KMS-11 (cell line): ENCODE results near the gene FAAP100.

ENCODE experiments used
- H2AFZ ChIP-seq: fragments of 200-600 bp; sonication (generic); 2 replicates; pipeline ENCODE4 v1.6.1; 2016; ENCODE audit warnings: antibody characterized with exemption, mixed run types, low read depth
- H3K27ac ChIP-seq: fragments of 200-600 bp; sonication (generic); 2 replicates; pipeline ENCODE4 v1.6.1; 2016; ENCODE audit warnings: mild to moderate bottlenecking, mixed run types
- H3K27me3 ChIP-seq: fragments of 200-600 bp; sonication (generic); 2 replicates; pipeline ENCODE4 v1.6.1; 2017; ENCODE audit warnings: mild to moderate bottlenecking, low read depth, mixed run types, moderate library complexity; ENCODE audit not compliant: insufficient read depth
- H3K36me3 ChIP-seq: fragments of 200-600 bp; sonication (generic); 2 replicates; pipeline ENCODE4 v1.6.1; 2017; ENCODE audit warnings: mild to moderate bottlenecking, mixed run types; ENCODE audit not compliant: insufficient read depth
- H3K4me1 ChIP-seq: fragments of 200-600 bp; sonication (generic); 2 replicates; pipeline ENCODE4 v1.6.1; 2016; ENCODE audit warnings: mild to moderate bottlenecking, low read depth, mixed run types; ENCODE audit not compliant: poor library complexity, severe bottlenecking
- H3K4me2 ChIP-seq: fragments of 200-600 bp; sonication (generic); 2 replicates; pipeline ENCODE4 v1.7.0; 2016; ENCODE audit warnings: mild to moderate bottlenecking, mixed run types
- H3K4me3 ChIP-seq: fragments of 200-600 bp; sonication (generic); IDR thresholded peaks from 2 replicates; pipeline ENCODE4 v1.6.1; 2017; ENCODE audit warnings: low read depth, low read length, mixed read lengths; ENCODE audit not compliant: insufficient read depth
- H3K79me2 ChIP-seq: fragments of 200-600 bp; sonication (generic); 2 replicates; pipeline ENCODE4 v1.6.1; 2016; ENCODE audit warnings: low read depth, mixed run types; ENCODE audit not compliant: insufficient read depth
- H3K9ac ChIP-seq: fragments of 200-600 bp; sonication (generic); 2 replicates; pipeline ENCODE4 v1.6.1; 2016; ENCODE audit warnings: mild to moderate bottlenecking, mixed run types
- H4K20me1 ChIP-seq: fragments of 200-600 bp; sonication (generic); 2 replicates; pipeline ENCODE4 v1.6.1; 2016; ENCODE audit warnings: mild to moderate bottlenecking, mixed run types; ENCODE audit not compliant: insufficient read depth
- TF ChIP-seq, protein P1 (sequence below): fragments of 200-600 bp; sonication (generic); conservative IDR thresholded peaks from 2 replicates; pipeline ENCODE4 v1.6.1; 2017; ENCODE audit warnings: low read depth, mild to moderate bottlenecking, antibody characterized with exemption, low read length, moderate library complexity, mixed read lengths

The FAAP100 gene

DNA sequence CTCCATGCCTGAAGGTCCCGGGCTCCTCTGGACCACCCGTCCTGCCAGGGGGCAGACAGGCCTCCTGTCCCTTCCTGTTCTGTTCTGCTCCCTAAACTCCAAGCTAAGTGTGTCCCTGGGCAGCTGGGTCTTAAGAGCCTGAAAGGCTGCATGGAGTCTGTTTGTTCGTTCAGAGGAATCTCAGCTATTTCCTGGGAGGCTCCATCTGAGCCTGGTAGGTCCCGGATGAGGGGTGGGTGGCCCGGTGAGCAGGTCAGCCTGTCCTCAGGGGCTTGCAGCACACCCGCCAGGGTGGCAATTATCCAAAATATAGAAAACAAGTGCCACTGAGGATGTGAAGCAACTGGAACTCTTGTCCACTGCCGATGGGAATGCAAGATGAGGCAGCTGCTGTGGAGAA lies 52.1 kb downstream of the FAAP100 start:
- Histone ChIP-seq H2AFZ (no peak overlapping the region), H3K27me3 (peaks cover 87% of the 10 kb centered on the region), H3K79me2 (no peaks in the 10 kb centered on the region), H3K4me2 (no peak overlapping the region), H3K4me3 (no peak overlapping the region), H3K4me1 (no peaks in the 10 kb centered on the region), H4K20me1 (no peaks in the 10 kb centered on the region), H3K9ac (no peak overlapping the region), H3K36me3 (no peaks in the 10 kb centered on the region), H3K27ac (no peak overlapping the region)
- TF ChIP-seq, protein P1, sequence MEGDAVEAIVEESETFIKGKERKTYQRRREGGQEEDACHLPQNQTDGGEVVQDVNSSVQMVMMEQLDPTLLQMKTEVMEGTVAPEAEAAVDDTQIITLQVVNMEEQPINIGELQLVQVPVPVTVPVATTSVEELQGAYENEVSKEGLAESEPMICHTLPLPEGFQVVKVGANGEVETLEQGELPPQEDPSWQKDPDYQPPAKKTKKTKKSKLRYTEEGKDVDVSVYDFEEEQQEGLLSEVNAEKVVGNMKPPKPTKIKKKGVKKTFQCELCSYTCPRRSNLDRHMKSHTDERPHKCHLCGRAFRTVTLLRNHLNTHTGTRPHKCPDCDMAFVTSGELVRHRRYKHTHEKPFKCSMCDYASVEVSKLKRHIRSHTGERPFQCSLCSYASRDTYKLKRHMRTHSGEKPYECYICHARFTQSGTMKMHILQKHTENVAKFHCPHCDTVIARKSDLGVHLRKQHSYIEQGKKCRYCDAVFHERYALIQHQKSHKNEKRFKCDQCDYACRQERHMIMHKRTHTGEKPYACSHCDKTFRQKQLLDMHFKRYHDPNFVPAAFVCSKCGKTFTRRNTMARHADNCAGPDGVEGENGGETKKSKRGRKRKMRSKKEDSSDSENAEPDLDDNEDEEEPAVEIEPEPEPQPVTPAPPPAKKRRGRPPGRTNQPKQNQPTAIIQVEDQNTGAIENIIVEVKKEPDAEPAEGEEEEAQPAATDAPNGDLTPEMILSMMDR: no peak

DNA sequence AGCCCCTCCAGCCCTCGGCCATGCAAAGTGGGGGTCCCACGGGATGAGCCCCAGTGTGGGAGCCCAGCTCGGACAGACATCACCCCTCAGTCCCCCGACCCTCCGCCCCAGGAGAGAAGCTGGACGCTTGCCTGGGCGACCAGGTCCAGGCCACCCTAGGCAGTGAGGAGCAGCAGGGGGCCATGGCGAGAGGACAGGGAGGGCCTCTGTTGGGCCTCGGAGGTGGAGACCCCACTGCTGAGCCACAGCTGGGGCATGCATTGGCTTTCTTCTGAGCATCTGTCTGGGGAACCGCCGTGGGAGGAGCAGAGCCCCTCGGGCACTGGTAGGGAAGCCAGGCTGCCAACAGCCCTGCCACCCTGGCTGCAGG lies 52.6 kb downstream of the FAAP100 start:
- Histone ChIP-seq H3K27ac (no peak overlapping the region), H4K20me1 (no peaks in the 10 kb centered on the region), H3K4me3 (no peak overlapping the region), H2AFZ (no peak overlapping the region), H3K27me3 (peaks cover 87% of the 10 kb centered on the region), H3K4me2 (no peak overlapping the region), H3K4me1 (no peaks in the 10 kb centered on the region), H3K9ac (no peak overlapping the region), H3K79me2 (no peaks in the 10 kb centered on the region), H3K36me3 (no peaks in the 10 kb centered on the region)
- TF ChIP-seq, protein P1: no peak

DNA sequence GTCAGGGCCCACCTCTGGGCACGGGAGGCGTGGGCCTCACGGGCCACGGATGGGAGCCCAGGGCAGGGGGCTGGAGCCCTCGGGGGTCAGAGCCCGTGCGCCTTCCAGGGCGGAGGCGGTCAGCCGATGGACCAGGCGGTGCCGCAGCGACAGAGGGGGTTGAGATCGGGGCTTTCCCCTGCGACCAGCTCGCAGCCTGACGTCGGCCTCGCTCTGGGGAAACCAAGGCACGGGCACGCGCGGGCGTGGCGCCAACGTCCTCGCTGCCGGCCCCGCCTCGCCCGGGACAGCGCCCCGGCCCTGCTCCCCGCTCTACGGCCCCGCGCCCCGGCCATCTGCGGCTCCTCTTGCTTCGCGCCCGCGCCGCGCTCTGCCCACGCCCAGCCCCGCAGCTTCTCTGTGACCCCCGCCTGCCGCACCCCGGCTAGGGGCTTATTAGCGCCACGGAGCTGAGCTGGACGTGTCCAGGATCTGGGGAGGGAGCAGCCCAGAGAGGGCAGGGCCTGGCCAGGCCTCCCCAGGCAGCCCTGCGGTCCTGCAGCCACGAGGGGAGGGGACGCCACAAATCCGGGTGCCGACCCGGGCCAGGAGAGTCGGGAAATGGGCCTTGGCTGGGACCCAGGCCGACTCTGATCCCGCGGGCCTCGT lies 53.1 kb downstream of the FAAP100 start:
- no peaks in the 10 kb centered on the region for H3K36me3 ChIP-seq
- H3K4me3 ChIP-seq: no peak overlapping the region
- H3K9ac ChIP-seq: no peak overlapping the region
- H4K20me1 ChIP-seq: no peaks in the 10 kb centered on the region
- peaks cover 88% of the 10 kb centered on the region for H3K27me3 ChIP-seq
- H3K4me1 ChIP-seq: no peaks in the 10 kb centered on the region
- H3K27ac ChIP-seq: no peak overlapping the region
- H3K4me2 ChIP-seq: no peak overlapping the region
- H2AFZ ChIP-seq: no peak overlapping the region
- TF ChIP-seq, protein P1: no peak
- H3K79me2 ChIP-seq: no peaks in the 10 kb centered on the region

DNA sequence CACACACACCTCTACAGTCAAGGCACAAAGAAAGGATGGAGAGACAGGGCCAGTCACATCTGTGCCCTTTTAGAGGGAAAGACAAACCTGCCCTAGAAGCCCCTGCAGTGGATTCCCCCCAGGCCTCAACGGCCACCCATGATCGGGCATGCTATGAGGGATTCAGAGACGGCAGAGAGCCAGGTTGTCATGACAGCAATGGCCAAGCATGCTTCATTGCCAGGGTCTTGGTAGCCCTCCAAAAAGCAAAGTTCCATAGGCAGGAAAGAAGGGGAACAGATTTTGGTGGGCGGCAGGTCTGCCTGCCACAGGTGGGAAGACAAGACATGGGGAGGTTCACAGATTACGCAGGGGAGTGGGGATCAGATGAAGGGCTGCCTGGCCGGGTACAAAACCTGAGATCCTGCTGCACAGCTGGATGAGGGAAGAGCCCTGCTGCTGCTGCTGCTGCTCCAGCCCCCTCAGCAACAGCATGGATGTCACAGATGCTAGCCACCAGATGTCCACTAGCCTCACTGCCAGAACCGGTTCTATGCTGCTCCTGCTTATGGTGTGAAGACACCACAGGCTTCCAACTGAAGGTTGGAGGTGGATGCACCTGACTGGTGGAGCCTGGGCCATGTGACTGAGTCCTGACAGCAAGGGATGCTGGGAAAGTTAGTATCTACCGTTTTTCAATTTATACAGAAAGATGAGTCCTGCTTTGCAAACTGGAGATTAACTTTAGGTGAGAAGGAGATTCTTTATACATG lies 57.4 kb downstream of the FAAP100 start:
- Histone ChIP-seq H3K27ac (no peak overlapping the region), H2AFZ (peak overlapping the region; percentile 5; the same call in 1 of the 2 replicates), H4K20me1 (no peaks in the 10 kb centered on the region), H3K9ac (no peak overlapping the region), H3K4me3 (no peak overlapping the region), H3K36me3 (no peaks in the 10 kb centered on the region), H3K4me1 (no peaks in the 10 kb centered on the region), H3K27me3 (peaks cover 92% of the 10 kb centered on the region), H3K4me2 (no peak overlapping the region), H3K79me2 (no peaks in the 10 kb centered on the region)
- TF ChIP-seq, protein P1: no peak
